Measurements from ENCODE around the gene IAH1.
A peak's percentile ranks its signal among the peaks of the same experiment; 100 is the strongest.

The IAH1 gene

GRCh38 chr2:9462886-9463697, 11.3 kb upstream of the IAH1 start:
- no peak overlapping the region for H3K27ac ChIP-seq
- H3K79me2 ChIP-seq: no peaks in the 10 kb centered on the region
- no peaks in the 10 kb centered on the region for H3K36me3 ChIP-seq (ENCODE audit: control insufficient read depth, insufficient read depth, low read length)
- H3K4me2 ChIP-seq (ENCODE audit: low read length): no peak overlapping the region
- H3K27me3 ChIP-seq (ENCODE audit: control insufficient read depth, insufficient read depth, low read length): no peaks in the 10 kb centered on the region
- no peak overlapping the region for H3K9ac ChIP-seq
- H3K9me3 ChIP-seq (ENCODE audit: control insufficient read depth, low read length): no peaks in the 10 kb centered on the region
- no peak overlapping the region for H2AFZ ChIP-seq
- H3K4me1 ChIP-seq: no peaks in the 10 kb centered on the region
- H3K4me3 ChIP-seq (ENCODE audit: low read depth, low read length): no peak overlapping the region
- no peak for TF ChIP-seq CTCF (IDR thresholded peaks at IDR 0.05)

GRCh38 chr2:9463698-9464034, 10.7 kb upstream of the IAH1 start:
- no peaks in the 10 kb centered on the region for H3K9me3 ChIP-seq (ENCODE audit: control insufficient read depth, low read length)
- H3K4me3 ChIP-seq (ENCODE audit: low read depth, low read length): no peak overlapping the region
- H3K4me1 ChIP-seq: no peaks in the 10 kb centered on the region
- no peak overlapping the region for H3K27ac ChIP-seq
- no peak overlapping the region for H2AFZ ChIP-seq
- H3K9ac ChIP-seq: no peak overlapping the region
- no peak overlapping the region for H3K4me2 ChIP-seq (ENCODE audit: low read length)
- no peak for TF ChIP-seq CTCF (IDR thresholded peaks at IDR 0.05)
- no peaks in the 10 kb centered on the region for H3K79me2 ChIP-seq
- H3K36me3 ChIP-seq (ENCODE audit: control insufficient read depth, insufficient read depth, low read length): no peaks in the 10 kb centered on the region
- no peaks in the 10 kb centered on the region for H3K27me3 ChIP-seq (ENCODE audit: control insufficient read depth, insufficient read depth, low read length)

- Histone ChIP-seq H3K4me1 (no peaks in the 10 kb centered on the region), H3K36me3 (ENCODE audit: control insufficient read depth, insufficient read depth, low read length) (no peaks in the 10 kb centered on the region), H2AFZ (no peak overlapping the region), H3K27me3 (ENCODE audit: control insufficient read depth, insufficient read depth, low read length) (no peaks in the 10 kb centered on the region), H3K27ac (no peak overlapping the region), H3K4me2 (ENCODE audit: low read length) (no peak overlapping the region), H3K79me2 (no peaks in the 10 kb centered on the region), H3K9me3 (ENCODE audit: control insufficient read depth, low read length) (no peaks in the 10 kb centered on the region), H3K9ac (no peak overlapping the region), H3K4me3 (ENCODE audit: low read depth, low read length) (no peak overlapping the region)
- TF ChIP-seq CTCF (IDR thresholded peaks at IDR 0.05): no peak
Measured at GRCh38 chr2:9465170-9465569, 9.2 kb upstream of the IAH1 start.

GRCh38 chr2:9466147-9466683, 8.1 kb upstream of the IAH1 start:
- Histone ChIP-seq H3K27me3 (ENCODE audit: control insufficient read depth, insufficient read depth, low read length) (no peaks in the 10 kb centered on the region), H3K4me1 (no peaks in the 10 kb centered on the region), H3K36me3 (ENCODE audit: control insufficient read depth, insufficient read depth, low read length) (no peaks in the 10 kb centered on the region), H3K9ac (no peak overlapping the region), H3K4me3 (ENCODE audit: low read depth, low read length) (no peak overlapping the region), H3K79me2 (no peaks in the 10 kb centered on the region), H3K27ac (no peak overlapping the region), H3K9me3 (ENCODE audit: control insufficient read depth, low read length) (no peaks in the 10 kb centered on the region), H3K4me2 (ENCODE audit: low read length) (no peak overlapping the region), H2AFZ (no peak overlapping the region)
- TF ChIP-seq CTCF (IDR thresholded peaks at IDR 0.05): no peak

GRCh38 chr2:9467687-9468086, 6.7 kb upstream of the IAH1 start:
- H3K4me2 ChIP-seq (ENCODE audit: low read length): peak overlapping the region; percentile 57
- TF ChIP-seq CTCF (IDR thresholded peaks at IDR 0.05): no peak
- H3K27me3 ChIP-seq (ENCODE audit: control insufficient read depth, insufficient read depth, low read length): no peaks in the 10 kb centered on the region
- H2AFZ ChIP-seq: peak overlapping the region; percentile 1
- H3K9ac ChIP-seq: no peak overlapping the region
- H3K9me3 ChIP-seq (ENCODE audit: control insufficient read depth, low read length): no peaks in the 10 kb centered on the region
- no peaks in the 10 kb centered on the region for H3K4me1 ChIP-seq
- H3K4me3 ChIP-seq (ENCODE audit: low read depth, low read length): no peak overlapping the region
- H3K36me3 ChIP-seq (ENCODE audit: control insufficient read depth, insufficient read depth, low read length): no peaks in the 10 kb centered on the region
- H3K79me2 ChIP-seq: no peaks in the 10 kb centered on the region
- peak overlapping the region; percentile 20 for H3K27ac ChIP-seq
